GM23338 (cell line): ENCODE measurements around the gene CLSTN2. TPM values are rescaled to one million over a fixed set of nuclear protein-coding genes. Genes with fewer than 3 reads are reported as not detected.

Source experiments
- ATAC-seq: fragments of 200-7000 bp; cut with Tn5 transposase; 3 replicates; pipeline ENCODE4 v1.9.1; 2020
- DNase-seq: peaks from one replicate; pipeline ENCODE4 v3.0.0-alpha.2; 2015; ENCODE audit warnings: low spot score
- H2AFZ ChIP-seq: fragments of 200-600 bp; sonication (generic); 2 replicates; pipeline ENCODE4 v1.8.0; 2016; ENCODE audit warnings: antibody characterized with exemption, mild to moderate bottlenecking, moderate library complexity
- H3F3A ChIP-seq: fragments of 200-600 bp; sonication (generic); replicated peaks from 2 replicates; pipeline ENCODE4 v1.8.0; 2017; ENCODE audit warnings: antibody characterized with exemption, mixed run types, low read depth
- H3K27ac ChIP-seq: fragments of 200-600 bp; sonication (generic); 2 replicates; pipeline ENCODE4 v1.6.1; 2016; ENCODE audit warnings: low read depth
- H3K27me3 ChIP-seq: fragments of 200-600 bp; sonication (generic); 2 replicates; pipeline ENCODE4 v1.8.0; 2016; ENCODE audit warnings: mild to moderate bottlenecking, mixed run types, moderate library complexity; ENCODE audit not compliant: insufficient read depth
- H3K36me3 ChIP-seq: fragments of 200-600 bp; sonication (generic); 2 replicates; pipeline ENCODE4 v1.8.0; 2016; ENCODE audit warnings: mild to moderate bottlenecking; ENCODE audit not compliant: insufficient read depth
- H3K4me1 ChIP-seq: fragments of 200-600 bp; sonication (generic); 2 replicates; pipeline ENCODE4 v1.8.0; 2016; ENCODE audit warnings: mild to moderate bottlenecking, moderate library complexity; ENCODE audit not compliant: insufficient read depth
- H3K4me2 ChIP-seq: fragments of 200-600 bp; sonication (generic); 2 replicates; pipeline ENCODE4 v1.7.1; 2017; ENCODE audit warnings: mixed run types
- H3K4me3 ChIP-seq: fragments of 200-600 bp; sonication (generic); 2 replicates; pipeline ENCODE4 v1.6.1; 2016; ENCODE audit warnings: mixed run types
- H3K79me2 ChIP-seq: fragments of 200-600 bp; sonication (generic); replicated peaks from 2 replicates; pipeline ENCODE4 v1.8.0; 2017; ENCODE audit warnings: mild to moderate bottlenecking; ENCODE audit not compliant: insufficient read depth
- H3K9me2 ChIP-seq: fragments of 200-600 bp; sonication (generic); 2 replicates; pipeline ENCODE4 v1.8.0; 2017; ENCODE audit not compliant: insufficient read depth
- H4K20me1 ChIP-seq: fragments of 200-600 bp; sonication (generic); replicated peaks from 2 replicates; pipeline ENCODE4 v1.8.0; 2017; ENCODE audit warnings: mild to moderate bottlenecking; ENCODE audit not compliant: insufficient read depth
- H3K27ac Mint-ChIP-seq: 2 replicates; pipeline ENCODE4 v1.8.0; 2020; ENCODE audit warnings: inconsistent platforms, mild to moderate bottlenecking, moderate library complexity, mixed read lengths
- H3K27me3 Mint-ChIP-seq: 3 replicates; pipeline ENCODE4 v1.8.0; 2022; ENCODE audit warnings: low read depth, mild to moderate bottlenecking, moderate library complexity, mixed read lengths, inconsistent platforms; ENCODE audit not compliant: insufficient read depth, poor library complexity
- H3K36me3 Mint-ChIP-seq: 3 replicates; pipeline ENCODE4 v1.8.0; 2021; ENCODE audit warnings: low read depth, mild to moderate bottlenecking, inconsistent platforms, moderate library complexity, mixed read lengths
- H3K4me1 Mint-ChIP-seq: 3 replicates; pipeline ENCODE4 v1.8.0; 2020; ENCODE audit warnings: mild to moderate bottlenecking, inconsistent platforms, mixed read lengths
- H3K4me3 Mint-ChIP-seq: 3 replicates; pipeline ENCODE4 v1.8.0; 2021; ENCODE audit warnings: moderate library complexity, mild to moderate bottlenecking, inconsistent platforms, mixed read lengths
- H3K9me3 Mint-ChIP-seq: 3 replicates; pipeline ENCODE4 v1.8.0; 2020; ENCODE audit warnings: moderate library complexity, mild to moderate bottlenecking, inconsistent platforms, mixed read lengths
- CREB1 ChIP-seq: fragments of 250-450 bp; sonication (Bioruptor Pico); IDR thresholded peaks from 2 replicates; pipeline ENCODE4 v1.5.0; 2020; ENCODE audit warnings: low read depth, mild to moderate bottlenecking, moderate library complexity
- EZH2 ChIP-seq: fragments of 200-600 bp; sonication (generic); IDR thresholded peaks from one replicate; pipeline ENCODE4 v1.8.0; 2017; ENCODE audit warnings: antibody characterized with exemption, mild to moderate bottlenecking, low read depth; ENCODE audit not compliant: unreplicated experiment
- EZH2phosphoT487 ChIP-seq: fragments of 200-600 bp; sonication (generic); IDR thresholded peaks from one replicate; pipeline ENCODE4 v1.8.1; 2018; ENCODE audit warnings: antibody characterized with exemption; ENCODE audit not compliant: unreplicated experiment
- JUNB ChIP-seq: IDR thresholded peaks from one replicate; pipeline ENCODE4 v1.6.1; 2016; ENCODE audit warnings: antibody characterized with exemption; ENCODE audit not compliant: unreplicated experiment
- NANOG ChIP-seq: IDR thresholded peaks from 2 replicates; pipeline ENCODE4 v1.6.1; 2016; ENCODE audit warnings: antibody characterized with exemption, borderline replicate concordance
- POLR2AphosphoS5 ChIP-seq: IDR thresholded peaks from 2 replicates; pipeline ENCODE4 v1.6.1; 2016; ENCODE audit warnings: antibody characterized with exemption, low read depth
- STAT1 ChIP-seq: IDR thresholded peaks from one replicate; pipeline ENCODE4 v1.6.1; 2016; ENCODE audit warnings: antibody characterized with exemption; ENCODE audit not compliant: unreplicated experiment
- ZNF114 ChIP-seq: fragments of 250-450 bp; sonication (Bioruptor Pico); IDR thresholded peaks from 2 replicates; pipeline ENCODE4 v1.5.0; 2020; ENCODE audit warnings: mild to moderate bottlenecking, moderate library complexity
- ZNF331 ChIP-seq: fragments of 250-450 bp; sonication (Bioruptor Pico); IDR thresholded peaks from 2 replicates; pipeline ENCODE4 v1.5.0; 2020; ENCODE audit warnings: low read depth, mild to moderate bottlenecking, moderate library complexity
- polyA plus RNA-seq: library from polyadenylated mRNA; unstranded; fragments of >200 nt; fragmentation: Nextera tagmentation; extraction: Ambion mirVana; gene quantifications from 2 replicates; pipeline ENCODE4 v1.2.1, GENCODE V29; 2016
- total RNA-seq: library from RNA; depleted of rRNA; stranded (reverse); fragments of >200 nt; shearing (Covaris generic); gene quantifications from 2 replicates; pipeline ENCODE4 v1.2.3, GENCODE V29; 2014
- TF ChIP-seq, protein P1 (sequence below): IDR thresholded peaks from 2 replicates; pipeline ENCODE4 v1.6.1; 2016; ENCODE audit warnings: antibody characterized with exemption
- TF ChIP-seq, protein P2 (sequence below), 2 experiments: fragments of 200-600 bp in 1 of 2; sonication (generic) in 1 of 2; conservative IDR thresholded peaks; 2 replicates each; pipeline versions ENCODE4 v1.5.1 to v1.6.1; 2016 to 2017; ENCODE audit warnings: antibody characterized with exemption in 2 of 2, low read depth in 2 of 2, mild to moderate bottlenecking in 2 of 2, moderate library complexity in 1 of 2
- TF ChIP-seq, protein P3 (sequence below): fragments of 250-450 bp; sonication (Bioruptor Pico); IDR thresholded peaks from 2 replicates; pipeline ENCODE4 v1.5.0; 2020; ENCODE audit warnings: mild to moderate bottlenecking, moderate library complexity
- TF ChIP-seq, protein P4 (sequence below): IDR thresholded peaks from one replicate; pipeline ENCODE4 v1.6.1; 2018; ENCODE audit warnings: antibody characterized with exemption; ENCODE audit not compliant: unreplicated experiment

Gene CLSTN2
- total and polyA plus RNA-seq, 2 experiments from 2014 or later, result 0.11 to 0.83 TPM

DNA sequence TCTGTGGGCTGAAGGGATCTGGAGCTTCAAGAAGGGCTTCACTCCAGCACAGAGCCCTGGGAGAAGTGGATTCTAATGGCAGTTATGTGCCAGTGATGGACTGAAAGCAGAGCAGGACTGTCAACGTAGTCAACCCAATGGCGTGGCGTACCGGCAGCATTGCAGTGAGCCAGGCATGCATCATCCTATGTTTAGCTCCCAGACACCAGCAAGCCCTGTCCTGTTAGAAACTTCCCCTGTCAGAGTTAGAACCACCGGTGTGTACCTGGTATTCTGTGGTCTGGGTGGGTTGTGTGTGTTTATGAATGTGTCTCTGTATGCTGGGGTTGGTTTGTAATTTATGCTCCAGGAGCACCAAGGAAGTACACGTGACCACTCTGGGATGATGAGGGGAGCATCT is 86.3 kb downstream of the CLSTN2 start:
- Mint-ChIP-seq H3K27me3 (peaks cover 6% of the 10 kb centered on the region), H3K36me3 (no peaks in the 10 kb centered on the region; the same call in 2 of the 3 replicates), H3K9me3 (no peaks in the 10 kb centered on the region), H3K4me1 (peaks cover 2% of the 10 kb centered on the region; the same call in 1 of the 3 replicates), H3K4me3 (no peak overlapping the region), H3K27ac (no peak overlapping the region)
- H3K79me2 ChIP-seq, result no peaks in the 10 kb centered on the region
- no peaks in the 10 kb centered on the region for H4K20me1 ChIP-seq
- no peaks in the 10 kb centered on the region for H3K27me3 ChIP-seq
- no peak overlapping the region for H3K4me3 ChIP-seq
- H2AFZ ChIP-seq, result no peak overlapping the region
- H3F3A ChIP-seq, result no peaks in the 10 kb centered on the region
- no peaks in the 10 kb centered on the region for H3K9me2 ChIP-seq
- no peak overlapping the region for H3K4me2 ChIP-seq
- no peak overlapping the region for H3K27ac ChIP-seq
- H3K36me3 ChIP-seq, result no peaks in the 10 kb centered on the region
- ATAC-seq (no peak), DNase-seq (no peak)
- no peaks in the 10 kb centered on the region for H3K4me1 ChIP-seq
- TF ChIP-seq EZH2phosphoT487 (no peak), ZNF331 (CRISPR knock-in tag) (no peak), NANOG (no peak), CREB1 (CRISPR knock-in tag) (no peak), EZH2 (no peak), JUNB (no peak), STAT1 (no peak), ZNF114 (no peak), POLR2AphosphoS5 (no peak)
- TF ChIP-seq, protein P1, sequence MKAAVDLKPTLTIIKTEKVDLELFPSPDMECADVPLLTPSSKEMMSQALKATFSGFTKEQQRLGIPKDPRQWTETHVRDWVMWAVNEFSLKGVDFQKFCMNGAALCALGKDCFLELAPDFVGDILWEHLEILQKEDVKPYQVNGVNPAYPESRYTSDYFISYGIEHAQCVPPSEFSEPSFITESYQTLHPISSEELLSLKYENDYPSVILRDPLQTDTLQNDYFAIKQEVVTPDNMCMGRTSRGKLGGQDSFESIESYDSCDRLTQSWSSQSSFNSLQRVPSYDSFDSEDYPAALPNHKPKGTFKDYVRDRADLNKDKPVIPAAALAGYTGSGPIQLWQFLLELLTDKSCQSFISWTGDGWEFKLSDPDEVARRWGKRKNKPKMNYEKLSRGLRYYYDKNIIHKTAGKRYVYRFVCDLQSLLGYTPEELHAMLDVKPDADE, result no peak
- TF ChIP-seq, protein P2, sequence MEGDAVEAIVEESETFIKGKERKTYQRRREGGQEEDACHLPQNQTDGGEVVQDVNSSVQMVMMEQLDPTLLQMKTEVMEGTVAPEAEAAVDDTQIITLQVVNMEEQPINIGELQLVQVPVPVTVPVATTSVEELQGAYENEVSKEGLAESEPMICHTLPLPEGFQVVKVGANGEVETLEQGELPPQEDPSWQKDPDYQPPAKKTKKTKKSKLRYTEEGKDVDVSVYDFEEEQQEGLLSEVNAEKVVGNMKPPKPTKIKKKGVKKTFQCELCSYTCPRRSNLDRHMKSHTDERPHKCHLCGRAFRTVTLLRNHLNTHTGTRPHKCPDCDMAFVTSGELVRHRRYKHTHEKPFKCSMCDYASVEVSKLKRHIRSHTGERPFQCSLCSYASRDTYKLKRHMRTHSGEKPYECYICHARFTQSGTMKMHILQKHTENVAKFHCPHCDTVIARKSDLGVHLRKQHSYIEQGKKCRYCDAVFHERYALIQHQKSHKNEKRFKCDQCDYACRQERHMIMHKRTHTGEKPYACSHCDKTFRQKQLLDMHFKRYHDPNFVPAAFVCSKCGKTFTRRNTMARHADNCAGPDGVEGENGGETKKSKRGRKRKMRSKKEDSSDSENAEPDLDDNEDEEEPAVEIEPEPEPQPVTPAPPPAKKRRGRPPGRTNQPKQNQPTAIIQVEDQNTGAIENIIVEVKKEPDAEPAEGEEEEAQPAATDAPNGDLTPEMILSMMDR (conservative IDR thresholded peaks at IDR 0.05; ENCODE audit: low read depth in 2 of 2), result no peak
- TF ChIP-seq, protein P3, sequence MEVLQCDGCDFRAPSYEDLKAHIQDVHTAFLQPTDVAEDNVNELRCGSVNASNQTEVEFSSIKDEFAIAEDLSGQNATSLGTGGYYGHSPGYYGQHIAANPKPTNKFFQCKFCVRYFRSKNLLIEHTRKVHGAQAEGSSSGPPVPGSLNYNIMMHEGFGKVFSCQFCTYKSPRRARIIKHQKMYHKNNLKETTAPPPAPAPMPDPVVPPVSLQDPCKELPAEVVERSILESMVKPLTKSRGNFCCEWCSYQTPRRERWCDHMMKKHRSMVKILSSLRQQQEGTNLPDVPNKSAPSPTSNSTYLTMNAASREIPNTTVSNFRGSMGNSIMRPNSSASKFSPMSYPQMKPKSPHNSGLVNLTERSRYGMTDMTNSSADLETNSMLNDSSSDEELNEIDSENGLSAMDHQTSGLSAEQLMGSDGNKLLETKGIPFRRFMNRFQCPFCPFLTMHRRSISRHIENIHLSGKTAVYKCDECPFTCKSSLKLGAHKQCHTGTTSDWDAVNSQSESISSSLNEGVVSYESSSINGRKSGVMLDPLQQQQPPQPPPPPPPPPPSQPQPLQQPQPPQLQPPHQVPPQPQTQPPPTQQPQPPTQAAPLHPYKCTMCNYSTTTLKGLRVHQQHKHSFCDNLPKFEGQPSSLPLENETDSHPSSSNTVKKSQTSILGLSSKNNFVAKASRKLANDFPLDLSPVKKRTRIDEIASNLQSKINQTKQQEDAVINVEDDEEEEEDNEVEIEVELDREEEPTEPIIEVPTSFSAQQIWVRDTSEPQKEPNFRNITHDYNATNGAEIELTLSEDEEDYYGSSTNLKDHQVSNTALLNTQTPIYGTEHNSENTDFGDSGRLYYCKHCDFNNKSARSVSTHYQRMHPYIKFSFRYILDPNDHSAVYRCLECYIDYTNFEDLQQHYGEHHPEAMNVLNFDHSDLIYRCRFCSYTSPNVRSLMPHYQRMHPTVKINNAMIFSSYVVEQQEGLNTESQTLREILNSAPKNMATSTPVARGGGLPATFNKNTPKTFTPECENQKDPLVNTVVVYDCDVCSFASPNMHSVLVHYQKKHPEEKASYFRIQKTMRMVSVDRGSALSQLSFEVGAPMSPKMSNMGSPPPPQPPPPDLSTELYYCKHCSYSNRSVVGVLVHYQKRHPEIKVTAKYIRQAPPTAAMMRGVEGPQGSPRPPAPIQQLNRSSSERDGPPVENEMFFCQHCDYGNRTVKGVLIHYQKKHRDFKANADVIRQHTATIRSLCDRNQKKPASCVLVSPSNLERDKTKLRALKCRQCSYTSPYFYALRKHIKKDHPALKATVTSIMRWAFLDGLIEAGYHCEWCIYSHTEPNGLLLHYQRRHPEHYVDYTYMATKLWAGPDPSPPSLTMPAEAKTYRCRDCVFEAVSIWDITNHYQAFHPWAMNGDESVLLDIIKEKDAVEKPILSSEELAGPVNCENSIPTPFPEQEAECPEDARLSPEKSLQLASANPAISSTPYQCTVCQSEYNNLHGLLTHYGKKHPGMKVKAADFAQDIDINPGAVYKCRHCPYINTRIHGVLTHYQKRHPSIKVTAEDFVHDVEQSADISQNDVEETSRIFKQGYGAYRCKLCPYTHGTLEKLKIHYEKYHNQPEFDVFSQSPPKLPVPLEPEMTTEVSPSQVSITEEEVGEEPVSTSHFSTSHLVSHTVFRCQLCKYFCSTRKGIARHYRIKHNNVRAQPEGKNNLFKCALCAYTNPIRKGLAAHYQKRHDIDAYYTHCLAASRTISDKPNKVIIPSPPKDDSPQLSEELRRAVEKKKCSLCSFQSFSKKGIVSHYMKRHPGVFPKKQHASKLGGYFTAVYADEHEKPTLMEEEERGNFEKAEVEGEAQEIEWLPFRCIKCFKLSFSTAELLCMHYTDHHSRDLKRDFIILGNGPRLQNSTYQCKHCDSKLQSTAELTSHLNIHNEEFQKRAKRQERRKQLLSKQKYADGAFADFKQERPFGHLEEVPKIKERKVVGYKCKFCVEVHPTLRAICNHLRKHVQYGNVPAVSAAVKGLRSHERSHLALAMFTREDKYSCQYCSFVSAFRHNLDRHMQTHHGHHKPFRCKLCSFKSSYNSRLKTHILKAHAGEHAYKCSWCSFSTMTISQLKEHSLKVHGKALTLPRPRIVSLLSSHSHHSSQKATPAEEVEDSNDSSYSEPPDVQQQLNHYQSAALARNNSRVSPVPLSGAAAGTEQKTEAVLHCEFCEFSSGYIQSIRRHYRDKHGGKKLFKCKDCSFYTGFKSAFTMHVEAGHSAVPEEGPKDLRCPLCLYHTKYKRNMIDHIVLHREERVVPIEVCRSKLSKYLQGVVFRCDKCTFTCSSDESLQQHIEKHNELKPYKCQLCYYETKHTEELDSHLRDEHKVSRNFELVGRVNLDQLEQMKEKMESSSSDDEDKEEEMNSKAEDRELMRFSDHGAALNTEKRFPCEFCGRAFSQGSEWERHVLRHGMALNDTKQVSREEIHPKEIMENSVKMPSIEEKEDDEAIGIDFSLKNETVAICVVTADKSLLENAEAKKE (CRISPR knock-in tag), result no peak
- TF ChIP-seq, protein P4, sequence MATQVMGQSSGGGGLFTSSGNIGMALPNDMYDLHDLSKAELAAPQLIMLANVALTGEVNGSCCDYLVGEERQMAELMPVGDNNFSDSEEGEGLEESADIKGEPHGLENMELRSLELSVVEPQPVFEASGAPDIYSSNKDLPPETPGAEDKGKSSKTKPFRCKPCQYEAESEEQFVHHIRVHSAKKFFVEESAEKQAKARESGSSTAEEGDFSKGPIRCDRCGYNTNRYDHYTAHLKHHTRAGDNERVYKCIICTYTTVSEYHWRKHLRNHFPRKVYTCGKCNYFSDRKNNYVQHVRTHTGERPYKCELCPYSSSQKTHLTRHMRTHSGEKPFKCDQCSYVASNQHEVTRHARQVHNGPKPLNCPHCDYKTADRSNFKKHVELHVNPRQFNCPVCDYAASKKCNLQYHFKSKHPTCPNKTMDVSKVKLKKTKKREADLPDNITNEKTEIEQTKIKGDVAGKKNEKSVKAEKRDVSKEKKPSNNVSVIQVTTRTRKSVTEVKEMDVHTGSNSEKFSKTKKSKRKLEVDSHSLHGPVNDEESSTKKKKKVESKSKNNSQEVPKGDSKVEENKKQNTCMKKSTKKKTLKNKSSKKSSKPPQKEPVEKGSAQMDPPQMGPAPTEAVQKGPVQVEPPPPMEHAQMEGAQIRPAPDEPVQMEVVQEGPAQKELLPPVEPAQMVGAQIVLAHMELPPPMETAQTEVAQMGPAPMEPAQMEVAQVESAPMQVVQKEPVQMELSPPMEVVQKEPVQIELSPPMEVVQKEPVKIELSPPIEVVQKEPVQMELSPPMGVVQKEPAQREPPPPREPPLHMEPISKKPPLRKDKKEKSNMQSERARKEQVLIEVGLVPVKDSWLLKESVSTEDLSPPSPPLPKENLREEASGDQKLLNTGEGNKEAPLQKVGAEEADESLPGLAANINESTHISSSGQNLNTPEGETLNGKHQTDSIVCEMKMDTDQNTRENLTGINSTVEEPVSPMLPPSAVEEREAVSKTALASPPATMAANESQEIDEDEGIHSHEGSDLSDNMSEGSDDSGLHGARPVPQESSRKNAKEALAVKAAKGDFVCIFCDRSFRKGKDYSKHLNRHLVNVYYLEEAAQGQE, result no peak
